SH-SY5Y (cell line): ENCODE data around the gene FAM169A.

Source experiments
- GATA2 ChIP-seq: IDR thresholded peaks from 2 replicates; pipeline ENCODE4 v1.6.1; 2011; ENCODE audit warnings: mild to moderate bottlenecking, low read depth, low read length
- GATA3 ChIP-seq: IDR thresholded peaks from 2 replicates; pipeline ENCODE4 v1.6.1; 2011; ENCODE audit warnings: low read depth, mild to moderate bottlenecking, low read length, moderate library complexity

- TF ChIP-seq GATA3 = no peak
- no peak for TF ChIP-seq GATA2
These were observed 104.9 kb downstream of the FAM169A start for GRCh38 chr5:74761241-74761640.
